Urinary bladder (tissue), 4 donors: ENCODE measurements around the gene DDI1. TPM values are rescaled to one million over a fixed set of nuclear protein-coding genes. Genes with fewer than 3 reads are reported as not detected.

Source experiments
- DNase-seq: peaks from one replicate; pipeline ENCODE4 v3.0.0-alpha.2; 2015; ENCODE audit errors: extremely low spot score
- H3K27ac ChIP-seq: one replicate; pipeline ENCODE4 v1.5.1; 2013; ENCODE audit warnings: low read depth, mild to moderate bottlenecking, moderate library complexity
- H3K36me3 ChIP-seq: one replicate; pipeline ENCODE4 v1.6.1; 2013; ENCODE audit warnings: mild to moderate bottlenecking, moderate library complexity; ENCODE audit not compliant: insufficient read depth
- H3K4me1 ChIP-seq: one replicate; pipeline ENCODE4 v1.6.1; 2013; ENCODE audit warnings: mild to moderate bottlenecking, moderate library complexity; ENCODE audit not compliant: insufficient read depth
- H3K4me3 ChIP-seq: one replicate; pipeline ENCODE4 v1.5.1; 2013; ENCODE audit warnings: low read depth, low read length
- WGBS: extraction: QIAGEN DNeasy Blood & Tissue Kit; methylation state at CpG from one replicate; pipeline ENCODE4 v1.1.7; 2013; 5-methylcytosine and 5-hydroxymethylcytosine counted together
- polyA plus RNA-seq: library from polyadenylated mRNA; stranded (reverse); fragments of 200-250 nt; gene quantifications from one replicate; pipeline ENCODE4 v1.2.3, GENCODE V29; 2013
- total RNA-seq: library from RNA; depleted of rRNA; stranded (reverse); fragments of >200 nt; gene quantifications from one replicate; pipeline ENCODE4 v1.2.3, GENCODE V29; 2014
- donor health status: healthy with polysubstance abuse.
- donor health status: healthy.

The DDI1 gene
- not detected for total RNA-seq
- not detected for polyA plus RNA-seq

GRCh38 chr11:104036588-104036987 lies at the start of gene DDI1:
TSS of gene DDI1 (plus strand) at chr11:104036640. CDS start at chr11:104036823, 183 bp downstream.
- no peak within 1 kb of the TSS for H3K4me3 ChIP-seq
- DNase-seq: no peak
- H3K36me3 ChIP-seq: no peaks in the 10 kb centered on the region
- no peak within 1 kb of the TSS for H3K27ac ChIP-seq
- WGBS: 98% methylated on average over 26 of the region's 26 CpGs
- no peaks in the 10 kb centered on the region for H3K4me1 ChIP-seq

- no peaks in the 10 kb centered on the region for H3K4me1 ChIP-seq
- DNase-seq: no peak
- H3K4me3 ChIP-seq: no peak overlapping the region
- no peak overlapping the region for H3K27ac ChIP-seq
- 64% methylated on average over 9 of the region's 9 CpGs for WGBS
- H3K36me3 ChIP-seq: no peaks in the 10 kb centered on the region
These were observed 48.5 kb upstream of the DDI1 start for GRCh38 chr11:103987629-103988594.

GRCh38 chr11:103988595-103988969 lies 47.9 kb upstream of the DDI1 start:
- WGBS: 53% methylated on average over 4 of the region's 4 CpGs

GRCh38 chr11:103993507-103993906 lies 42.9 kb upstream of the DDI1 start:
- H3K36me3 ChIP-seq: no peaks in the 10 kb centered on the region
- no peak overlapping the region for H3K27ac ChIP-seq
- DNase-seq: no peak
- H3K4me1 ChIP-seq: no peaks in the 10 kb centered on the region
- H3K4me3 ChIP-seq: no peak overlapping the region

More at GRCh38 chr11:103988595-103988969, 47.9 kb upstream of the DDI1 start:
- no peaks in the 10 kb centered on the region for H3K4me1 ChIP-seq
- H3K4me3 ChIP-seq: no peak overlapping the region
- H3K36me3 ChIP-seq: no peaks in the 10 kb centered on the region
- H3K27ac ChIP-seq: no peak overlapping the region
- DNase-seq: no peak

- 64% methylated on average over 1 of the region's 1 CpG for WGBS
- DNase-seq: no peak
- Histone ChIP-seq H3K4me1 (no peaks in the 10 kb centered on the region), H3K4me3 (no peak overlapping the region), H3K36me3 (no peaks in the 10 kb centered on the region), H3K27ac (no peak overlapping the region)
These were observed 42.3 kb upstream of the DDI1 start for GRCh38 chr11:103994094-103994493.

GRCh38 chr11:103994518-103994917 lies 41.9 kb upstream of the DDI1 start:
- H3K27ac ChIP-seq: no peak overlapping the region
- no peaks in the 10 kb centered on the region for H3K36me3 ChIP-seq
- no peak overlapping the region for H3K4me3 ChIP-seq
- WGBS: 88% methylated on average over 2 of the region's 2 CpGs
- H3K4me1 ChIP-seq: no peaks in the 10 kb centered on the region
- no peak for DNase-seq

- no peaks in the 10 kb centered on the region for H3K4me1 ChIP-seq
- H3K36me3 ChIP-seq: no peaks in the 10 kb centered on the region
- no peak overlapping the region for H3K27ac ChIP-seq
- no peak for DNase-seq
- H3K4me3 ChIP-seq: no peak overlapping the region
- 97% methylated on average over 4 of the region's 4 CpGs for WGBS
These were observed 40.5 kb upstream of the DDI1 start for GRCh38 chr11:103995896-103996295.

- no peak overlapping the region for H3K4me3 ChIP-seq
- WGBS: 93% methylated on average over 1 of the region's 1 CpG
These were observed 39.4 kb upstream of the DDI1 start for GRCh38 chr11:103997082-103997481.

GRCh38 chr11:103998826-103999508 lies 37.5 kb upstream of the DDI1 start:
- Histone ChIP-seq H3K36me3 (no peaks in the 10 kb centered on the region), H3K4me1 (no peaks in the 10 kb centered on the region), H3K4me3 (no peak overlapping the region), H3K27ac (no peak overlapping the region)
- 73% methylated on average over 5 of the region's 5 CpGs for WGBS
- DNase-seq: no peak

More at GRCh38 chr11:103997082-103997481, 39.4 kb upstream of the DDI1 start:
- Histone ChIP-seq H3K36me3 (no peaks in the 10 kb centered on the region), H3K27ac (peak overlapping the region; percentile 10), H3K4me1 (no peaks in the 10 kb centered on the region)
- DNase-seq: no peak

- no peaks in the 10 kb centered on the region for H3K36me3 ChIP-seq
- no peak overlapping the region for H3K4me3 ChIP-seq
- no peak for DNase-seq
- WGBS: 51% methylated on average over 5 of the region's 5 CpGs
- no peaks in the 10 kb centered on the region for H3K4me1 ChIP-seq
- no peak overlapping the region for H3K27ac ChIP-seq
These were observed 35.6 kb upstream of the DDI1 start for GRCh38 chr11:104000798-104001197.

- WGBS: 69% methylated on average over 3 of the region's 3 CpGs
These were observed 34.8 kb upstream of the DDI1 start for GRCh38 chr11:104001561-104002056.

GRCh38 chr11:104003491-104003890 lies 32.9 kb upstream of the DDI1 start:
- Histone ChIP-seq H3K36me3 (no peaks in the 10 kb centered on the region), H3K4me1 (no peaks in the 10 kb centered on the region), H3K4me3 (no peak overlapping the region)

More at GRCh38 chr11:104001561-104002056, 34.8 kb upstream of the DDI1 start:
- H3K4me3 ChIP-seq: no peak overlapping the region
- H3K36me3 ChIP-seq: no peaks in the 10 kb centered on the region
- no peaks in the 10 kb centered on the region for H3K4me1 ChIP-seq
- DNase-seq: no peak
- H3K27ac ChIP-seq: no peak overlapping the region

GRCh38 chr11:104005234-104005855 lies 31.1 kb upstream of the DDI1 start:
- Histone ChIP-seq H3K36me3 (no peaks in the 10 kb centered on the region), H3K27ac (no peak overlapping the region), H3K4me1 (no peaks in the 10 kb centered on the region), H3K4me3 (no peak overlapping the region)
- WGBS: 31% methylated on average over 2 of the region's 2 CpGs
- no peak for DNase-seq

More at GRCh38 chr11:104003491-104003890, 32.9 kb upstream of the DDI1 start:
- DNase-seq: no peak
- no peak overlapping the region for H3K27ac ChIP-seq
